BLaER1 treated with 17β-estradiol and CSF1 and Interleukin-3, amounts not matched to agents 10 nM and 100 nM (cell line): Measurements from ENCODE around the gene SEC24B.

Experiments used
- H3K27ac ChIP-seq, 11 experiments: shearing (Covaris generic); formaldehyde crosslinking; 2 replicates each; pipeline ENCODE4 v1.8.1; 2022
- H3K27me3 ChIP-seq, 11 experiments: shearing (Covaris generic); formaldehyde crosslinking; 2 replicates each; pipeline ENCODE4 v1.8.1; 2022
- H3K36me3 ChIP-seq, 11 experiments: shearing (Covaris generic); formaldehyde crosslinking; 2 replicates each; pipeline ENCODE4 v1.8.1; 2022
- H3K4me1 ChIP-seq, 10 experiments: shearing (Covaris generic); formaldehyde crosslinking; 2 replicates each; pipeline ENCODE4 v1.8.1; 2022
- H3K4me2 ChIP-seq, 11 experiments: shearing (Covaris generic); formaldehyde crosslinking; 2 replicates each; pipeline ENCODE4 v1.8.1; 2022
- H3K4me3 ChIP-seq, 10 experiments: shearing (Covaris generic); formaldehyde crosslinking; 2 replicates each; pipeline ENCODE4 v1.8.1; 2022
- H3K9ac ChIP-seq, 11 experiments: shearing (Covaris generic); formaldehyde crosslinking; 2 replicates each; pipeline ENCODE4 v1.8.1; 2022
- H3K9me3 ChIP-seq, 11 experiments: shearing (Covaris generic); formaldehyde crosslinking; replicated peaks in 1 of 11; 2 replicates each; pipeline ENCODE4 v1.8.1; 2022
- H4K20me1 ChIP-seq, 11 experiments: shearing (Covaris generic); formaldehyde crosslinking; 2 replicates each; pipeline ENCODE4 v1.8.1; 2022
- Cebpa-rat ChIP-seq, 11 experiments: shearing (Covaris generic); IDR thresholded peaks; 2 replicates each; pipeline ENCODE4 v1.8.1; 2022

The SEC24B gene

GRCh38 chr4:109588176-109588575 is 154.6 kb downstream of the SEC24B start:
- Histone ChIP-seq H3K9me3 (peaks cover 0 to 12% (median 7%) of the 10 kb centered on the region in 11 experiments; a peak in 13 of 22 replicates), H3K27me3 (no peaks in the 10 kb centered on the region), H3K27ac (no peak overlapping the region), H4K20me1 (peaks cover 0 to 45% (median 0%) of the 10 kb centered on the region in 11 experiments; a peak in 4 of 22 replicates), H3K4me3 (no peak overlapping the region), H3K9ac (no peak overlapping the region), H3K36me3 (peaks cover 0 to 5% (median 0%) of the 10 kb centered on the region in 11 experiments; a peak in 1 of 22 replicates), H3K4me1 (peaks cover 0 to 8% (median 6%) of the 10 kb centered on the region in 10 experiments; a peak in 12 of 20 replicates), H3K4me2 (no peak overlapping the region)
- TF ChIP-seq Cebpa-rat (IDR thresholded peaks at IDR 0.05), result no peak

DNA sequence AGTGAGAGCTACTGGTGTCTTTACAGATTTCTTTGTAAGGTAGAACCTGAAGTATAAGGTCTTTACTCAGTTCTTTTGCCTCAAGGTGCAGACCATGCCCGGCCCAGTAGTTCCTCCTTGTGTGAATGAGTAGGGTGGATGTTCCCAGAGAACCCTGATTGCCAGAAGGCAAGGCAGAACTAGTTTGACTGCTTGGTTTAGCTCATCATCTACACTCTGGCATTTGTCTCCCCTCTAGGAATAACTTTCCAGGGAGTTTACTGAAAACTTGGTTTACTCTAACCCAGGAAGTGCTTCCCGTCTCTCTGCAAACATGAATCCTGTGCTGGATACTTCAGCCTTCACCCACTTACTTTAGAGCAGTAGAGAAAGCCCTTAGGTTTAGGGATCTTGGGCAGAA is 155.5 kb downstream of the SEC24B start:
- H3K27ac ChIP-seq, result no peak overlapping the region
- peaks cover 0 to 12% (median 7%) of the 10 kb centered on the region in 11 experiments; a peak in 12 of 22 replicates for H3K9me3 ChIP-seq
- no peak overlapping the region for H3K9ac ChIP-seq
- H3K36me3 ChIP-seq, result peaks cover 0 to 6% (median 0%) of the 10 kb centered on the region in 11 experiments; a peak in 2 of 22 replicates
- no peak for TF ChIP-seq Cebpa-rat (IDR thresholded peaks at IDR 0.05)
- H3K4me3 ChIP-seq, result no peak overlapping the region
- H3K27me3 ChIP-seq, result no peaks in the 10 kb centered on the region
- H4K20me1 ChIP-seq, result peaks cover 0 to 46% (median 0%) of the 10 kb centered on the region in 11 experiments; a peak in 4 of 22 replicates
- H3K4me1 ChIP-seq, result peaks cover 0 to 8% (median 3%) of the 10 kb centered on the region in 10 experiments; a peak in 8 of 20 replicates
- no peak overlapping the region for H3K4me2 ChIP-seq

GRCh38 chr4:109589605-109590004 is 156.0 kb downstream of the SEC24B start:
- no peak overlapping the region for H3K27ac ChIP-seq
- peaks cover 0 to 8% (median 3%) of the 10 kb centered on the region in 10 experiments; a peak in 8 of 20 replicates for H3K4me1 ChIP-seq
- no peak for TF ChIP-seq Cebpa-rat (IDR thresholded peaks at IDR 0.05)
- no peak overlapping the region for H3K9ac ChIP-seq
- H3K4me2 ChIP-seq, result no peak overlapping the region
- no peaks in the 10 kb centered on the region for H3K27me3 ChIP-seq
- H3K36me3 ChIP-seq, result peaks cover 0 to 6% (median 0%) of the 10 kb centered on the region in 11 experiments; a peak in 2 of 22 replicates
- H3K9me3 ChIP-seq, result peaks cover 0 to 12% (median 7%) of the 10 kb centered on the region in 11 experiments; a peak in 12 of 22 replicates
- H4K20me1 ChIP-seq, result peaks cover 0 to 46% (median 0%) of the 10 kb centered on the region in 11 experiments; a peak in 4 of 22 replicates
- H3K4me3 ChIP-seq, result no peak overlapping the region
